ENCODE results near the gene PHF2.

GRCh38 chr9:93568169-93568568 lies 8.2 kb upstream of the PHF2 start:
- TF ChIP-seq SUZ12 (IDR thresholded peaks at IDR 0.05): no peak
- no peak for TF ChIP-seq SP1 (IDR thresholded peaks at IDR 0.05)
- no peak for TF ChIP-seq CTBP1 (IDR thresholded peaks at IDR 0.05; ENCODE audit: borderline replicate concordance)
- TF ChIP-seq LEF1 (IDR thresholded peaks at IDR 0.05; ENCODE audit: borderline replicate concordance): no peak
- TF ChIP-seq PKNOX1 (IDR thresholded peaks at IDR 0.05): no peak
- TF ChIP-seq BHLHE40 (IDR thresholded peaks at IDR 0.05; ENCODE audit: borderline replicate concordance): no peak
- no peak for TF ChIP-seq FOXA1 (IDR thresholded peaks at IDR 0.05)
- no peak for TF ChIP-seq TARDBP (IDR thresholded peaks at IDR 0.05)
- no peak for TF ChIP-seq HDGF (IDR thresholded peaks at IDR 0.05; ENCODE audit: borderline replicate concordance)
- TF ChIP-seq ELF4 (IDR thresholded peaks at IDR 0.05): no peak
- no peak for TF ChIP-seq L3MBTL2 (conservative IDR thresholded peaks at IDR 0.05)
- no peak for TF ChIP-seq FOXK2 (IDR thresholded peaks at IDR 0.05)

Data from HEK293T (cell line).